Epidermal melanocyte (primary cell): ENCODE data around the gene RAB39B.
"Not testable (repeated sequence)": the region's sequence is repeated elsewhere in the genome, so short reads cannot be mapped to it uniquely, and the experiment has no call there.

Experiments used
- DNase-seq: peaks from one replicate; pipeline ENCODE4 v3.0.0; 2011; ENCODE audit warnings: low spot score; ENCODE audit not compliant: insufficient read length

The RAB39B gene, protein sequence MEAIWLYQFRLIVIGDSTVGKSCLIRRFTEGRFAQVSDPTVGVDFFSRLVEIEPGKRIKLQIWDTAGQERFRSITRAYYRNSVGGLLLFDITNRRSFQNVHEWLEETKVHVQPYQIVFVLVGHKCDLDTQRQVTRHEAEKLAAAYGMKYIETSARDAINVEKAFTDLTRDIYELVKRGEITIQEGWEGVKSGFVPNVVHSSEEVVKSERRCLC

GRCh38 chrX:155263854-155264628, at the start of gene RAB39B:
RAB39B (minus strand) TSS chrX:155264491; CDS start chrX:155264288, 203 bp downstream.
- DNase-seq = no peak

GRCh38 chrX:155313766-155314165, 49.5 kb upstream of the RAB39B start:
- no peak for DNase-seq

DNA sequence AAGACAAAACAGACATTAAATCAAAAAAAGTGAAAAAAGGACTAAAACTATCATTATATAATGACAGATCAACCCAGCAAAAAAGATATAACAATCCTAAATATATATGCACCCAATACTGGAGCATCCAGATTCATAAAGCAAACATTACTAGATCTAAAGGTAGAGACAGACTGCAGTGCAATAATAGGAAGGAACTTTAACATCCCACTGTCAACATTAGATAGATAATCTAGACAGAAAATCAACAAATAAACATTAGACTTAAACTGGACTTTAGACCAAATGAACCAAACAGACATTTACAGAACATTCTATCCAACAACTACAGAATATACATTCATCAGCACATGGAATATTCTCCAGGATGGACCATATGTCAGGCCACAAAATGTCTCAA, 29.5 kb upstream of the RAB39B start:
- DNase-seq = no peak

DNA sequence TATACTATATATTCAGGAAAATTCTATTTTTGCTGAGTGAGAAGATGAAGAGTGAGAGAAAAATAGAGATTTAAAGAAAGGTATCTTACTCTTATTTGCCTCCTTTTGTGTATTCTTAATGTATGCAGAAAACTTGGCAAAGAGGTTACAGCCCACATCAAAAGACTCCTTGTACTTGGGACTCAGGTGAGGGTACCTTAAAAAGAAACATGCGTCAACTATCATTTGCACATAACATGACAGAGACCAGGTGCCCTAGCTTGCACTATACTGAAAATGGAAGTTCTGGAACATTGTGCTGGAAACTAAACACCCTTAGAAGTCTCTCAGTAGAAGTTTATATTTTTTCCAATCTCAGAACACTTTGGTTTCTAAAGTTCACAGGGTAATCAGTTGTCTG, 15.6 kb upstream of the RAB39B start:
- DNase-seq = no peak

DNA sequence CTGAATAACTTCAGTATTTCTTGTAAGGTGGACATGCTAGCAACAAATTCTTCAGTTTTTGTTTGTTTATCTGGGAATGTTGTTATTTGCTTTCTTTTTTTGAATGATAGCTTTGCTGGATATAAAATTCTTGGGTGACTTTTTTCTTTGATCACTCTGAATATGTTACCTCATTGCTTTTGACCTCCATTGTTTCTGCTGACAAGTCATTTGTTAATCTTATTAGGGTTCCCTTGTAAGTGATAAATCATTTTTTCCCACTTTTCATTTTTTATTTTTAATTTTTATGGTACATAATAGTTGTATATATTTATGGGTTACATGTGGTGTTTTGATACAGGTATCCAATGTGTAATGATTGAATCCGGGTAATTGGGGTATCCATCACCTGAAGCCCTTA, 6.7 kb upstream of the RAB39B start:
- DNase-seq = no peak

DNA sequence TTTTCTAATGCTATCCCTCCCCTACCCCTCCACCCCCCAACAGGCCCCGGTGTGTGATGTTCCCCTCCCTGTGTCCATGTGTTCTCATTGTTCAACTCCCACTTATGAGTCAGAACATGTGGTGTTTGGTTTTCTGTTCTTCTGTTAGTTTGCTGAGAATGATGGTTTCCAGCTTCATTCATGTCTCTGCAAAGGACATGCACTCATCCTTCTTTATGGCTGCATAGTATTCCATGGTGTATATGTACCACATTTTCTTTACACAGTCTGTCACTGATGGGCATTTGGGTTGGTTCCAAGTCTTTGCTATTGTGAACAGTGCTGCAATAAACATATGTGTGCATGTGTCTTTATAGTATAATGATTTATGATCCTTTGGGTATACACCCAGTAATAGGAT, 3.7 kb upstream of the RAB39B start:
- DNase-seq = not testable (repeated sequence)

- no peak for DNase-seq
Observed at GRCh38 chrX:155266439-155266838, 2.1 kb upstream of the RAB39B start.

- no peak for DNase-seq
Observed at GRCh38 chrX:155262970-155263754, 1.1 kb downstream of the RAB39B start.

DNA sequence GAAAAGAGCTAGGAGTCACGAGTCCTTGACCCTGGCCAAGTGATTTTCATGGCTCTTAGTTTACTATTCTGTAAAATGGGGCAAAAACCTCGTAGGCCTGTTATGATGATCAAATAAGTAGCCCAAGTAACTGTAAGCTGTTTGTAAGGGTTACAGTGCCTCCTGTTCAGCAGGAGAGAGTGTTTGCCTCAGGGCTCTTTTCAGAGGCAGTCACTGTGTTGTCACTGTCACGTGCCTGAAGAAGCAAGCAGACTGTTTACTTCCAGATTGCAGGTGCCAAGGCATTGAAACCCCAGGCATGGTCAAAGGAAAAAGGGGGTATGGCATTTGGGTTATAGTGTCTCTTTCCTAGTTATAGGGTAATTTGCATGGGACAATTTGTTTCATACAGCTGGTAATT, 4.5 kb downstream of the RAB39B start:
- DNase-seq = no peak

GRCh38 chrX:155251391-155251790, 12.9 kb downstream of the RAB39B start:
- DNase-seq = no peak

- DNase-seq = no peak
Observed at GRCh38 chrX:155247497-155247896, 16.8 kb downstream of the RAB39B start.

DNA sequence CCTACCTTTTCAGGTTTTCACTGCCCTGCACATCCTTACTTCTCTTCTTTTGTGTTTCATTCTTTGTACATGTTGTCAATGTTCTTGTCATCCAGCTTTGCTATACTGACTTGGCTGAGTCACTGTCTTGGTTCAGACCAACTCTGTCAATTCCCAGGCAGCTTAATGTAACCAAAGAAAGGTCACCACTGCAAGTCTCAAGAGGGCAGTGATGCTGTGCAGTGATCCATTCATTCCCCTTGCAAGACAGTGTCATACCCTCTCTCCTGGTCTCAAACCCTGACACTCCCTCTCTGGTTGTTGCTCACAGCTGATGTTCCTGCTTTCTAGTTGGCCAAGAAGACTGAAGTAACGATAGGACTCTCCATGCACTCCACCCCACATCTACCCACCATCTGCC, 17.5 kb downstream of the RAB39B start:
- no peak for DNase-seq

- no peak for DNase-seq
Observed at GRCh38 chrX:155242300-155242699, 22.0 kb downstream of the RAB39B start.

- no peak for DNase-seq
Observed at GRCh38 chrX:155237719-155238118, 26.6 kb downstream of the RAB39B start.

DNA sequence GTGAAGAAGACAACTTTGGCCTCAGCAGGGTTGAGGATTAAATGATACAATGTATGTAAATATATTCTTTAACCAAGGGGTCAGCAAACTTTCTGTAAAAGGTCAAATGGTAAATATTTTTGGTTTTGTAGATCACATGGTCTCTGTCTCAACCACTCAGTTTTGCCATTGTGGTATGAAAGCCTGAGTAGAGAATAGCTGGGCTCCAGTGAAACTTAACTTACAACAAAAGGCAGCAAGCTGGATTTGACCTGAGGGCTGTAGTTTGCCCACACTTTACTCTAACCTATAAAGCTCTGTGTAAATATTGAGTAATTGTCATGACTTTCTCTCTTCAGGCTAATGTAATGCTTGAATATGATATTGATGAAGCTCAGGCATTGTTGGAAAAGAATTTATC, 28.4 kb downstream of the RAB39B start:
- no peak for DNase-seq

- no peak for DNase-seq
Observed at GRCh38 chrX:155231163-155231562, 33.1 kb downstream of the RAB39B start.

DNA sequence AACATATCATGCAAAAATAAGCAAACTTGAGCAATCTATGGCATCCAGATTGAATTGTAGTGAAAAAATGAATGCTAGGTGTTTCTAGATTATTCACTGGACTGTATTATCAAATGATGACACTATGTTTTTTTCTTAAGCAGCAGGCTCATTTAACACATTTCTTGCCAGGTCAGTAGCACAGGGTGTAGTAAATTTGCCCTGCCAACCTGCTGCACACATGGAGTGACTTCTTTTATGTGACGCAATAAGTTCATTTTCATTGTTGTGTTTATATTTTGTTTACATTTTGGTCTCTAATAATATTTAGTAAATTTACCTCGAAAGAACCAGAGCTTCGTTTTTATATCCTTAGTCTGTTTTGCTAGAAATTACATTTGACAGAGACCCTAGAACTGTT, 38.5 kb downstream of the RAB39B start:
- no peak for DNase-seq

- not testable (repeated sequence) for DNase-seq
Observed at GRCh38 chrX:155223746-155224145, 40.5 kb downstream of the RAB39B start.

DNA sequence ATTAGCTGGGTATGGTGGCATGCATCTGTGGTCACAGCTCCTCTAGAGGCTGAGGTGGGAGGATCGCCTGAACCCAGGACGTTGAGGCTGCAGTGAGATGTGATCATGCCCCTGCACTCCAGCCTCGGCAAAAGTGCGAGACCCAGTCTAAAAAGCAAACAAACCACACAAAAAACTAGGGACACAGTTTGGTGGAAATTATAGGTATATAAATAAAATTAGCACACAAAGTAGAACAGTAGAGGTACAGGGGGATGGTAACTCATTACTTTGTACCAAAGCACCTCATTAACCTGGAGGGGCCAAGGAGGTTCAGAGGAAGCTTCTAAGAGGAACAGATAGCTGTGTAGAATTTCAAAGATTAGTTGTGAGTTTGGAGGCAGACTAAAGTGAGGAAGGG, 42.9 kb downstream of the RAB39B start:
- no peak for DNase-seq

GRCh38 chrX:155218777-155219176, 45.5 kb downstream of the RAB39B start:
- DNase-seq = no peak

- no peak for DNase-seq
Observed at GRCh38 chrX:155216940-155217440, 47.3 kb downstream of the RAB39B start.
